Lung (tissue), 12 donors: ENCODE results near the gene NPTN. TPM values are rescaled to one million over a fixed set of nuclear protein-coding genes. Genes with fewer than 3 reads are reported as not detected.
"Not testable (repeated sequence)": the region's sequence is repeated elsewhere in the genome, so short reads cannot be mapped to it uniquely, and the experiment has no call there.

ENCODE experiments used
- ATAC-seq: fragments of 200-7000 bp; cut with Tn5 transposase; one replicate; pipeline ENCODE4 v1.9.1; 2020; ENCODE audit warnings: moderate number of reproducible peaks; ENCODE audit not compliant: insufficient read depth, low FRiP score
- DNase-seq, 3 donors: peaks; one replicate each; pipeline ENCODE4 v3.0.0-alpha.2; 2013 to 2017
- H3K27ac ChIP-seq, 2 donors: one replicate each; pipeline ENCODE4 v1.5.1; 2013; ENCODE audit warnings: mild to moderate bottlenecking in 2 of 2, moderate library complexity in 2 of 2, control low read depth in 1 of 2, inconsistent platforms in 1 of 2, low read depth in 1 of 2, low read length in 1 of 2
- H3K27me3 ChIP-seq, 3 donors: one replicate each; pipeline ENCODE4 v1.5.1; 2013; ENCODE audit warnings: low read length in 2 of 3; ENCODE audit not compliant: control insufficient read depth in 3 of 3, insufficient read depth in 3 of 3
- H3K36me3 ChIP-seq, 4 donors: one replicate each; pipeline ENCODE4 v1.5.1; 2013; ENCODE audit warnings: low read length in 4 of 4, mild to moderate bottlenecking in 1 of 4, moderate library complexity in 1 of 4; ENCODE audit not compliant: control insufficient read depth in 4 of 4, insufficient read depth in 4 of 4
- H3K4me1 ChIP-seq, 5 donors: one replicate each; pipeline ENCODE4 v1.5.1; 2013; ENCODE audit warnings: low read length in 5 of 5, mild to moderate bottlenecking in 2 of 5, moderate library complexity in 1 of 5; ENCODE audit not compliant: control insufficient read depth in 5 of 5, insufficient read depth in 5 of 5
- H3K4me3 ChIP-seq: one replicate; pipeline ENCODE4 v1.5.1; 2013; ENCODE audit warnings: mild to moderate bottlenecking, control low read depth, moderate library complexity
- H3K9ac ChIP-seq, 2 donors: one replicate each; pipeline ENCODE4 v1.5.1; 2013; ENCODE audit warnings: low read length in 2 of 2, control low read depth in 1 of 2; ENCODE audit not compliant: insufficient read depth in 1 of 2
- H3K9me3 ChIP-seq, 4 donors: one replicate each; pipeline ENCODE4 v1.5.1; 2013; ENCODE audit warnings: low read length in 3 of 4, mild to moderate bottlenecking in 1 of 4, moderate library complexity in 1 of 4; ENCODE audit not compliant: control insufficient read depth in 4 of 4, insufficient read depth in 3 of 4
- WGBS, 2 donors: extraction: QIAGEN DNeasy Blood & Tissue Kit; methylation state at CpG; one replicate each; pipeline ENCODE4 v1.1.7; 2013; 5-methylcytosine and 5-hydroxymethylcytosine counted together
- polyA plus RNA-seq, 2 donors: library from polyadenylated mRNA; stranded (reverse); fragments of 200-250 nt; gene quantifications; one replicate each; pipeline ENCODE4 v1.2.1, GENCODE V29; 2013
- total RNA-seq, 2 donors: library from RNA; depleted of rRNA in 1 of 2; stranded (reverse); fragments of >200 nt in 1 of 2; gene quantifications; one replicate each; pipeline ENCODE4 v1.2.1, GENCODE V29; 2014 to 2021
- TF ChIP-seq, protein P1 (sequence below): IDR thresholded peaks from 2 replicates; pipeline ENCODE4 v1.5.1; 2012; ENCODE audit warnings: mild to moderate bottlenecking; ENCODE audit errors: control extremely low read depth, extremely low read depth
- donor health status: control.
- donor health status: control.
- donor health status: Bipolar disorder and iron deficiency.
- donor health status: healthy.
- donor health status: DM: yes; HTN: yes; CAD: no.

The NPTN gene
- total and polyA plus RNA-seq, 4 donors, result 34.1 to 148 (median 122) TPM

DNA sequence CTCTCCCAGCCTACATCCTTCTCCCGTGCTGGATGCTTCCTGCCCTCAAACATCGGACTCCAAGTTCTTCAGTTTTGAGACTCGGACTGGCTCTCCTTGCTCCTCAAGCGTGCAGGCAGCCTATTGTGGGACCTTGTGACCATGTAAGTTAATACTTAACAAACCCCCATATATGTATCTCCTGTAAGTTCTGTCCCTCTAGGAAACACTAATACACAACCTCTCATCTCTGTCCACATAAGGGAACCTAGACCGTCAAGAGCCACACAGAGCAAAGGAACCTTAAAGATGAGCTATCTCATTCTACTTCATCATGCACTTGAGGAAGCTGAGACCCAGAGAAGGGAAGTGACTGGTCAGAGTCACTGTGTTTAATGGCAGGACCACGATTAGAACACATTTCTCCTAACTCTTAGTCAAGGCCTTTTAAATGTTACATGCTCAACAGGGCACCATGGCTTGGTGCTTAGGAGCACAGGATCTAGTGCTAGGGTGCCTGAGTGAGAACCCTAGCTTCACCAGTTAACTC, 50.3 kb downstream of the NPTN start:
- Histone ChIP-seq H3K9me3 (no peaks in the 10 kb centered on the region), H3K9ac (no peak overlapping the region), H3K27ac (no peak overlapping the region), H3K27me3 (no peaks in the 10 kb centered on the region), H3K4me1 (peaks cover 0 to 1% (median 0%) of the 10 kb centered on the region in 5 donors), H3K4me3 (no peak overlapping the region), H3K36me3 (peaks cover 31 to 65% (median 39%) of the 10 kb centered on the region in 4 donors)
- ATAC-seq (no peak), DNase-seq (no peak)
- WGBS, 2 donors, result 77 to 84% methylated on average over 6 of the region's 6 CpGs
- TF ChIP-seq, protein P1, sequence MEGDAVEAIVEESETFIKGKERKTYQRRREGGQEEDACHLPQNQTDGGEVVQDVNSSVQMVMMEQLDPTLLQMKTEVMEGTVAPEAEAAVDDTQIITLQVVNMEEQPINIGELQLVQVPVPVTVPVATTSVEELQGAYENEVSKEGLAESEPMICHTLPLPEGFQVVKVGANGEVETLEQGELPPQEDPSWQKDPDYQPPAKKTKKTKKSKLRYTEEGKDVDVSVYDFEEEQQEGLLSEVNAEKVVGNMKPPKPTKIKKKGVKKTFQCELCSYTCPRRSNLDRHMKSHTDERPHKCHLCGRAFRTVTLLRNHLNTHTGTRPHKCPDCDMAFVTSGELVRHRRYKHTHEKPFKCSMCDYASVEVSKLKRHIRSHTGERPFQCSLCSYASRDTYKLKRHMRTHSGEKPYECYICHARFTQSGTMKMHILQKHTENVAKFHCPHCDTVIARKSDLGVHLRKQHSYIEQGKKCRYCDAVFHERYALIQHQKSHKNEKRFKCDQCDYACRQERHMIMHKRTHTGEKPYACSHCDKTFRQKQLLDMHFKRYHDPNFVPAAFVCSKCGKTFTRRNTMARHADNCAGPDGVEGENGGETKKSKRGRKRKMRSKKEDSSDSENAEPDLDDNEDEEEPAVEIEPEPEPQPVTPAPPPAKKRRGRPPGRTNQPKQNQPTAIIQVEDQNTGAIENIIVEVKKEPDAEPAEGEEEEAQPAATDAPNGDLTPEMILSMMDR, result no peak

DNA sequence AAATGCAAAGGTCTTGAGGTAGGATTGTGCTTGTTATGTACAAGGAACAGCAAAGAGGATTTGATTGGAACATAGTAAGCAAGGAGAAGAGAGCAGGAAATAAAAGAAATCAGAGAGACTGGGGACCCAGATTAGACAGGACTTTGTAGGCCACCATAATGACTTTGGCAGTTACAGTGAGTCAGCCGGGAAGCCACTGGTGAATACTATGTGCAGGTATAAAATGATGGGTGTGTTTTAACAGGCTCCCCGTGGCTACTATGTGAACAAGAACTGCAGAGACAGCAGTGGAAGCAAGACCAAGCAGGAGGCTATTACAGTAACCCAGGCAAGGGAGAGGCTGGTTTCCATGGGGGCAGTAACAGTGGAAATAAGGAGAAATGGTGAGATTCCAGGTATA, 55.2 kb downstream of the NPTN start:
- peaks cover 20 to 45% (median 24%) of the 10 kb centered on the region in 4 donors for H3K36me3 ChIP-seq

DNA sequence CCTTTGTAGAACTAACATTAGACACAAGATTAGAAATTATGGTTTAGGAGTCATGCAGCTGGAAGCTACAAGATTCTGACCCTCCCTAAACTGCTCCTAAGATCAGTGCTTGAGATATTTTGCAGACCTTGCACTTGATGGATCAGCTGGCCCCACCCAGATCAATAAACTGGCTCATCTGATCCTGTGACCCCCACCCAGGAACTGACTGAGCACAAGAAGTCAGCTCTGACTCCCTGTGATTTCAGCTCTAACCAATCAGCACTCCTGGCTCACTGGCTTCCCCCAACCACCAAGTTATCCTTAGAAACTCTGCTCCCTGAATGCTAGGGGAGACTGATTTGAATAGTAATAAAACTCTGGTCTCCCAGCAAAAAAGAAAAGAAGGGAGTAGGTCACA, 55.6 kb downstream of the NPTN start:
- H3K27me3 ChIP-seq, DNase-seq, H3K4me3 ChIP-seq, H3K4me1 ChIP-seq, H3K9me3 ChIP-seq, H3K27ac ChIP-seq, H3K9ac ChIP-seq, ATAC-seq: not testable (repeated sequence)
- peaks cover 23 to 41% (median 25%) of the 10 kb centered on the region in 4 donors for H3K36me3 ChIP-seq

More for the DNA sequence above, 55.2 kb downstream of the NPTN start:
- DNase-seq (no peak), ATAC-seq (no peak)
- Histone ChIP-seq H3K4me3 (no peak overlapping the region), H3K4me1 (peaks cover 0 to 6% (median 0%) of the 10 kb centered on the region in 5 donors), H3K9ac (no peak overlapping the region), H3K27me3 (no peaks in the 10 kb centered on the region), H3K9me3 (no peaks in the 10 kb centered on the region), H3K27ac (no peak overlapping the region)
- WGBS, 2 donors, result 89 to 91% methylated on average over 2 of the region's 2 CpGs
- TF ChIP-seq, protein P1, result no peak

DNA sequence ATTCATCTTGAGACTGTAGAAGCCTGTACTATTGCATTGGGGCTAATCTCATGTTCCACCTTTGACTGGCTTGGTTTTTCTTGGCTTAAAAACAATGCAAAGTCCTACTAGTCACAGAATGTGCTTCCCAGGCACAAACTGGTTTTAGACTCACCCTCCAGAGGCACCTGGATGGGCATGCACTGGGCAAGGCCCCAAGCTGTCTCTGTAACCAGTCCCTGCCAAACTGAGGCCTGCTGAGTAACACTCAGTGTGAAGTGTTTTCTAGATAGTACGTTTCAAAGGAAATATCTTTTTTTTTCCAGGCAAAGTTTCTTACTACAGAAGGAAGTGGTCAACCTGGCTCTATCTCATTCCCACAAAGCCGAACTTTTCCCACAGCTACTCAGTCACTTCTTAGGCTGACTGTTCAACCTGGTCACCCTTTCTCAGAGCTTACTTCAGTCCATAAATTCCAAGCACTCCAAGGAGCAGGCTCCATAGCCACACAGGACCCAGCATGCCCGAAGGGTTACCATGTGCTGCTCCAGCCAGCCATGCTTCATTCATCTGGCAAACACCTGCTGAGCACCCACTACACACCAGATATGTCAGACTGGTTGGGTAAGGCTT, 57.4 kb downstream of the NPTN start:
- peak overlapping the region; percentile 11 to 57 for H3K27ac ChIP-seq
- no peak overlapping the region for H3K4me3 ChIP-seq
- H3K9ac ChIP-seq, result no peak overlapping the region
- no peaks in the 10 kb centered on the region for H3K27me3 ChIP-seq
- ATAC-seq (no peak), DNase-seq (no peak)
- WGBS, 2 donors, result 50 to 56% methylated on average over 3 of the region's 3 CpGs
- H3K4me1 ChIP-seq, result peaks cover 0 to 11% (median 0%) of the 10 kb centered on the region in 5 donors
- peaks cover 19 to 33% (median 26%) of the 10 kb centered on the region in 4 donors for H3K36me3 ChIP-seq
- TF ChIP-seq, protein P1, result no peak
- H3K9me3 ChIP-seq, result no peaks in the 10 kb centered on the region
